B cell (primary cell): ENCODE measurements around the gene UTS2B. TPM values are rescaled to one million over a fixed set of nuclear protein-coding genes. Genes with fewer than 3 reads are reported as not detected.
A peak's percentile ranks its signal among the peaks of the same experiment; 100 is the strongest.

Source experiments
- ATAC-seq: fragments of 200-7000 bp; cut with Tn5 transposase; one replicate; pipeline ENCODE4 v1.10.0; 2021; ENCODE audit warnings: low read depth, mild to moderate bottlenecking, moderate number of reproducible peaks, moderate library complexity
- CTCF ChIA-PET: fragments of 350-600 bp; sonication (Branson Sonifier 250); formaldehyde crosslinking; loops from one replicate; lab custom pipeline; 2021; ENCODE audit warnings: antibody characterized with exemption, inconsistent platforms; lab: Charles Lee
- POLR2A ChIA-PET: fragments of 350-600 bp; sonication (Branson Sonifier 250); formaldehyde crosslinking; loops from one replicate; lab custom pipeline; 2021; ENCODE audit warnings: antibody characterized with exemption; lab: Charles Lee
- DNase-seq: peaks from one replicate; pipeline ENCODE4 v3.0.0; 2013
- H2AFZ ChIP-seq: 2 replicates; pipeline ENCODE4 v1.6.1; 2012; ENCODE audit warnings: mild to moderate bottlenecking, low read depth, low read length; ENCODE audit not compliant: insufficient read depth, poor library complexity, severe bottlenecking
- H3K27ac ChIP-seq, 2 donors: 1 replicate in 1 of 2; 2 replicates in 1 of 2; pipeline ENCODE4 v1.5.1; 2012 to 2013; ENCODE audit warnings: low read length in 2 of 2, mild to moderate bottlenecking in 2 of 2, moderate library complexity in 1 of 2
- H3K27me3 ChIP-seq, 4 experiments: fragments of 200-600 bp in 1 of 4; sonication (generic) in 1 of 4; replicated peaks in 1 of 4; 1 replicate in 2 of 4; 2 replicates in 2 of 4; pipeline versions ENCODE4 v1.6.1 to v1.7.0; 2013 to 2016; ENCODE audit warnings: low read length in 3 of 4, mild to moderate bottlenecking in 2 of 4, mixed read lengths in 1 of 4, moderate library complexity in 1 of 4; ENCODE audit not compliant: insufficient read depth in 4 of 4, control insufficient read depth in 3 of 4; ENCODE audit errors: control extremely low read depth in 1 of 4
- H3K36me3 ChIP-seq, 2 experiments: replicated peaks in 1 of 2; 1 replicate in 1 of 2; 2 replicates in 1 of 2; pipeline versions ENCODE4 v1.6.1 to v1.7.1; 2013; ENCODE audit warnings: low read length in 1 of 2; ENCODE audit not compliant: insufficient read depth in 2 of 2, control insufficient read depth in 1 of 2; ENCODE audit errors: control extremely low read depth in 1 of 2, extremely low read depth in 1 of 2
- H3K4me1 ChIP-seq, 2 donors: fragments of 200-600 bp in 1 of 2; sonication (generic) in 1 of 2; 1 replicate in 1 of 2; 2 replicates in 1 of 2; pipeline versions ENCODE4 v1.5.1 to v1.6.1; 2013 to 2017; ENCODE audit warnings: low read length in 2 of 2; ENCODE audit not compliant: control insufficient read depth in 2 of 2, insufficient read depth in 2 of 2
- H3K4me2 ChIP-seq: replicated peaks from 2 replicates; pipeline ENCODE3; 2012; ENCODE audit warnings: mild to moderate bottlenecking, low read depth, low read length; ENCODE audit not compliant: poor library complexity, severe bottlenecking
- H3K4me3 ChIP-seq, 5 experiments: fragments of 200-600 bp in 1 of 5; sonication (generic) in 1 of 5; 1 replicate in 3 of 5; 2 replicates in 2 of 5; pipeline versions ENCODE4 v1.5.1 to v1.7.0; 2011 to 2016; ENCODE audit warnings: low read length in 4 of 5, mild to moderate bottlenecking in 4 of 5, low read depth in 2 of 5, control low read depth in 1 of 5, moderate library complexity in 1 of 5; ENCODE audit not compliant: insufficient read depth in 1 of 5; ENCODE audit errors: control extremely low read depth in 1 of 5, extremely low read depth in 1 of 5
- H3K79me2 ChIP-seq: fragments of 200-600 bp; sonication (generic); one replicate; pipeline ENCODE4 v1.6.0; 2016; ENCODE audit warnings: low read length; ENCODE audit not compliant: control insufficient read depth, insufficient read depth
- H3K9ac ChIP-seq: fragments of 200-600 bp; sonication (generic); 2 replicates; pipeline ENCODE4 v1.6.1; 2017; ENCODE audit warnings: mild to moderate bottlenecking, low read length, moderate library complexity
- H3K9me3 ChIP-seq, 3 donors: one replicate each; pipeline versions ENCODE4 v1.6.1 to v1.7.1; 2013; ENCODE audit warnings: low read length in 2 of 3; ENCODE audit not compliant: control insufficient read depth in 2 of 3, insufficient read depth in 1 of 3; ENCODE audit errors: control extremely low read depth in 1 of 3
- H4K20me1 ChIP-seq: 2 replicates; pipeline ENCODE4 v1.6.0; 2012; ENCODE audit warnings: mild to moderate bottlenecking, low read length; ENCODE audit not compliant: insufficient read depth, control insufficient read depth, poor library complexity, severe bottlenecking
- H3K27ac Mint-ChIP-seq: one replicate; pipeline ENCODE4 v1.8.0; 2021; ENCODE audit warnings: mixed read lengths
- H3K27me3 Mint-ChIP-seq: one replicate; pipeline ENCODE4 v1.8.0; 2021; ENCODE audit warnings: mixed read lengths
- H3K4me1 Mint-ChIP-seq: one replicate; pipeline ENCODE4 v1.8.0; 2021; ENCODE audit warnings: mixed read lengths
- H3K4me3 Mint-ChIP-seq: one replicate; pipeline ENCODE4 v1.8.0; 2021; ENCODE audit warnings: mixed read lengths
- H3K9me3 Mint-ChIP-seq: one replicate; pipeline ENCODE4 v1.8.0; 2022; ENCODE audit warnings: mixed read lengths; ENCODE audit not compliant: insufficient read depth
- EZH2 ChIP-seq: IDR thresholded peaks from 2 replicates; pipeline ENCODE4 v1.6.1; 2012; ENCODE audit warnings: borderline replicate concordance, low read depth, mild to moderate bottlenecking, moderate library complexity, low read length; ENCODE audit not compliant: insufficient read depth, poor library complexity, severe bottlenecking
- WGBS: methylation state at CpG from one replicate; pipeline ENCODE4 v1.1.5; 2013; ENCODE audit warnings: missing lambda C conversion rate; ENCODE audit not compliant: insufficient coverage; 5-methylcytosine and 5-hydroxymethylcytosine counted together
- intact Hi-C: fragments of 100-400 bp; cut with micrococcal nuclease; formaldehyde crosslinking; loops from one replicate; pipeline ENCODE4 v1.10.0; 2022
- polyA plus RNA-seq: library from polyadenylated mRNA; depleted of rRNA; stranded (reverse); fragments of >200 nt; gene quantifications from 2 replicates; pipeline ENCODE4 v1.2.3, GENCODE V29; 2012
- total RNA-seq, 2 donors: library from RNA; stranded (reverse); fragments of 120-200 nt in 1 of 2; gene quantifications; 1 replicate in 1 of 2; 2 replicates in 1 of 2; pipeline versions ENCODE4 v1.2.3 to v1.2.4, GENCODE V29; 2013 to 2022
- TF ChIP-seq, protein P1 (sequence below): fragments of 200-600 bp; IDR thresholded peaks from one replicate; pipeline ENCODE4 v1.8.0; 2022; ENCODE audit warnings: antibody characterized with exemption, mild to moderate bottlenecking

UTS2B gene
- total and polyA plus RNA-seq, 2 donors (not counting 1 experiment from before 2014, with no cell fraction given), result 1.8 to 2.0 TPM

DNA sequence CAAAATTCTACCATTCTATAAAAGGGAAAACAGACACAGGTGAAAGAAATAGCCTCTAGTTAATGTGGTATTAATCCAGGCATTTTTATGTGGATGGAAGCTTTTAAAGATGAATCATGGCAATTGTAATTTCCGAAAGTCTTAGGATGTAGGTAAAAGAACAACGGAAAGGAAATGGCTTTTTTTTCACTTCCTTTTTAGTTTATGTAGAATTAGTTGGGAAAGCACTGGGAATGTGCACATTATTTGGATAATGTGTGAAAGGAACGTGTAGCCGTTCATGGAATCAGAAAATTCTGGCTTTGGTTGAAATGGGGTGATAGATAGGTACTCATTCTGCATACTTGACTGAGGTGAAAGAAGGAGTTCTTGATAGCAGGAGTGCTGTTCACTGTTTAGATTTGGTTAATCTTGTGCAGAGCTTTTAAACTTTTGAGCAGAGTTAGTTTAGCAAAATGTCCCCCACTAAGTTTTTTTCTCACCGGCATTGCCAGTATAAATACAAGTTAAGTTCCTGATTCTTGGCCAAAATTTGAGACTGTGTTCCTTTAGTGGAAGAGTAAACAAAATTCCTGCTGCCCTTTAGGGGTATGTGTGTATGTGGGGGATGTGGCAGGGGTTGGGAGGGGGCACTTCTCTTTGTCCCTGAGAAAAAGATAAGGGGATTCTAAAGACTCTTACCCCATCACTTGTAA is 20.2 kb upstream of the UTS2B start:
- peaks cover 44% of the 10 kb centered on the region for H3K4me1 Mint-ChIP-seq
- H3K4me3 Mint-ChIP-seq, result peak overlapping the region; percentile 23
- TF ChIP-seq, protein P1, sequence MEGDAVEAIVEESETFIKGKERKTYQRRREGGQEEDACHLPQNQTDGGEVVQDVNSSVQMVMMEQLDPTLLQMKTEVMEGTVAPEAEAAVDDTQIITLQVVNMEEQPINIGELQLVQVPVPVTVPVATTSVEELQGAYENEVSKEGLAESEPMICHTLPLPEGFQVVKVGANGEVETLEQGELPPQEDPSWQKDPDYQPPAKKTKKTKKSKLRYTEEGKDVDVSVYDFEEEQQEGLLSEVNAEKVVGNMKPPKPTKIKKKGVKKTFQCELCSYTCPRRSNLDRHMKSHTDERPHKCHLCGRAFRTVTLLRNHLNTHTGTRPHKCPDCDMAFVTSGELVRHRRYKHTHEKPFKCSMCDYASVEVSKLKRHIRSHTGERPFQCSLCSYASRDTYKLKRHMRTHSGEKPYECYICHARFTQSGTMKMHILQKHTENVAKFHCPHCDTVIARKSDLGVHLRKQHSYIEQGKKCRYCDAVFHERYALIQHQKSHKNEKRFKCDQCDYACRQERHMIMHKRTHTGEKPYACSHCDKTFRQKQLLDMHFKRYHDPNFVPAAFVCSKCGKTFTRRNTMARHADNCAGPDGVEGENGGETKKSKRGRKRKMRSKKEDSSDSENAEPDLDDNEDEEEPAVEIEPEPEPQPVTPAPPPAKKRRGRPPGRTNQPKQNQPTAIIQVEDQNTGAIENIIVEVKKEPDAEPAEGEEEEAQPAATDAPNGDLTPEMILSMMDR, result no peak
- TF ChIP-seq EZH2, result no peak
- Histone ChIP-seq H2AFZ (no peak overlapping the region), H3K9ac (no peak overlapping the region), H3K4me2 (no peak overlapping the region), H4K20me1 (no peaks in the 10 kb centered on the region), H3K79me2 (peaks cover 99% of the 10 kb centered on the region), H3K4me3 (no peak overlapping the region), H3K36me3 (peaks cover 0 to 2% of the 10 kb centered on the region in 2 experiments), H3K9me3 (no peaks in the 10 kb centered on the region), H3K27ac (peak overlapping the region in 1 of 2 donors; percentile 5), H3K4me1 (peaks cover 38 to 46% of the 10 kb centered on the region in 2 donors), H3K27me3 (no peaks in the 10 kb centered on the region)
- intact Hi-C loops, result no loop called here
- 77% methylated on average over 4 of the region's 5 CpGs for WGBS
- H3K27me3 Mint-ChIP-seq, result no peaks in the 10 kb centered on the region
- ATAC-seq, result no peak
- POLR2A ChIA-PET, result no interaction called here
- DNase-seq, result no peak
- CTCF ChIA-PET, result no interaction called here
- H3K27ac Mint-ChIP-seq, result peak overlapping the region; percentile 15
- H3K9me3 Mint-ChIP-seq, result no peaks in the 10 kb centered on the region

DNA sequence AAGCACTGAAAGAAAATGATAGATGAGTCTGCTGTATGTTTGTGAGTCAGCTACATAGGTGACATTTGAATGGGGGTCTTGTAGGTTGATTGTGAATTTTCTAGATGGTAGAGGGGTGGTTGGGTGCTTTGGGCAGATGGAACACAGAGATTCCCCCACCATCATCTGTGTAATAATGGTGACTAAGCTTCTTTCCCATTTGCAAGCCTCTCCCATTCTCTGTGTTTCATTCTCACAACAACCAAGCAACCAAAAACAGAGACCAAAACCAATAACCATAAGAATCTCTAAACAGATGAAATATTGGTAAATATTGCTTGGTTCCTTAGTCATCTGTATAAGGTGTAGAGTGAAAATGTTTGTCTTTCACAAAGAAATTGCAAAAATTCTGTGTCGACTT is 17.8 kb upstream of the UTS2B start:
- Histone ChIP-seq H3K4me1 (peaks cover 36 to 45% of the 10 kb centered on the region in 2 donors), H3K36me3 (peaks cover 0 to 5% of the 10 kb centered on the region in 2 experiments), H3K4me2 (no peak overlapping the region), H3K9ac (no peak overlapping the region), H3K27me3 (no peaks in the 10 kb centered on the region), H3K27ac (no peak overlapping the region), H3K79me2 (peaks cover 100% of the 10 kb centered on the region), H3K9me3 (no peaks in the 10 kb centered on the region), H4K20me1 (peaks cover 19% of the 10 kb centered on the region), H3K4me3 (no peak overlapping the region), H2AFZ (no peak overlapping the region)
- DNase-seq, result no peak
- no peak for ATAC-seq
- intact Hi-C loops, result no loop called here
- ChIA-PET POLR2A (no interaction called here), CTCF (no interaction called here)
- WGBS, result no CpG with 5 or more reads among the region's 1 CpG
- Mint-ChIP-seq H3K27ac (peak overlapping the region; percentile 26), H3K27me3 (no peaks in the 10 kb centered on the region), H3K4me3 (no peak overlapping the region), H3K4me1 (peaks cover 56% of the 10 kb centered on the region), H3K9me3 (no peaks in the 10 kb centered on the region)
- TF ChIP-seq, protein P1, result no peak
- no peak for TF ChIP-seq EZH2
